Fibroblast of the aortic adventitia (primary cell): Measurements from ENCODE around the gene POLA2. TPM values are rescaled to one million over a fixed set of nuclear protein-coding genes. Genes with fewer than 3 reads are reported as not detected.
"Not testable (repeated sequence)": the region's sequence is repeated elsewhere in the genome, so short reads cannot be mapped to it uniquely, and the experiment has no call there.

Experiments used
- DNase-seq: peaks from one replicate; pipeline ENCODE4 v3.0.0-alpha.2; 2010; ENCODE audit warnings: low read depth
- H3K4me3 ChIP-seq: 2 replicates; pipeline ENCODE4 v1.5.1; 2011; ENCODE audit warnings: low read depth, mild to moderate bottlenecking, control low read depth, low read length, moderate library complexity
- CTCF ChIP-seq: IDR thresholded peaks from 2 replicates; pipeline ENCODE4 v1.5.1; 2011; ENCODE audit warnings: mild to moderate bottlenecking, low read length, control low read depth, inconsistent platforms; ENCODE audit not compliant: insufficient read depth
- total RNA-seq: library from RNA; depleted of rRNA; stranded (reverse); fragments of >200 nt; gene quantifications from 2 replicates; pipeline ENCODE4 v1.2.3, GENCODE V29; 2012; ENCODE audit warnings: low replicate concordance

The POLA2 gene
- total RNA-seq, 1 donor, result 32.4 TPM

- H3K4me3 ChIP-seq, result peak overlapping the region; percentile 53
- TF ChIP-seq CTCF, result peak; percentile 57
- peak; percentile 68 for DNase-seq
These were observed 36.3 kb upstream of the POLA2 start for GRCh38 chr11:65225279-65226102.

GRCh38 chr11:65226103-65226442, 35.7 kb upstream of the POLA2 start:
- DNase-seq, result no peak
- peak overlapping the region; percentile 53 for H3K4me3 ChIP-seq
- no peak for TF ChIP-seq CTCF

GRCh38 chr11:65227879-65228278, 33.9 kb upstream of the POLA2 start:
- DNase-seq, result no peak
- H3K4me3 ChIP-seq, result no peak overlapping the region
- no peak for TF ChIP-seq CTCF

- no peak for DNase-seq
- no peak overlapping the region for H3K4me3 ChIP-seq
- no peak for TF ChIP-seq CTCF
These were observed 25.3 kb upstream of the POLA2 start for GRCh38 chr11:65236194-65237059.

- H3K4me3 ChIP-seq, DNase-seq: not testable (repeated sequence)
These were observed 23.5 kb upstream of the POLA2 start for GRCh38 chr11:65238302-65238701.

- no peak overlapping the region for H3K4me3 ChIP-seq
- no peak for TF ChIP-seq CTCF
- no peak for DNase-seq
These were observed 20.6 kb upstream of the POLA2 start for GRCh38 chr11:65241134-65241533.

GRCh38 chr11:65241692-65242091, 20.1 kb upstream of the POLA2 start:
- DNase-seq, result no peak
- no peak for TF ChIP-seq CTCF
- H3K4me3 ChIP-seq, result no peak overlapping the region
